Spleen (tissue), 7 donors: ENCODE data around the gene GLRA2.

Experiments
- CTCF ChIP-seq, 11 experiments: fragments of 200-600 bp in 7 of 11; fragments of 450-650 bp in 4 of 11; sonication (generic) in 4 of 11; IDR thresholded peaks in 8 of 11; conservative IDR thresholded peaks in 3 of 11; 1 replicate in 7 of 11; 2 replicates in 4 of 11; pipeline versions ENCODE4 v1.4.0 to v1.8.0; 2016 to 2021; ENCODE audit warnings: antibody characterized with exemption in 11 of 11, inconsistent platforms in 4 of 11, mild to moderate bottlenecking in 1 of 11
- POLR2A ChIP-seq, 3 donors: fragments of 450-650 bp; IDR thresholded peaks; one replicate each; pipeline ENCODE4 v1.5.1; 2017; ENCODE audit warnings: antibody characterized with exemption in 3 of 3, mild to moderate bottlenecking in 1 of 3
- POLR2AphosphoS5 ChIP-seq, 3 donors: sonication (generic); formaldehyde crosslinking; IDR thresholded peaks; one replicate each; pipeline ENCODE4 v1.5.1; 2017; ENCODE audit warnings: antibody characterized with exemption in 3 of 3
- donor health status: DM: no; HTN: no; CAD: no; lungs with moderate emphysema.
- donor health status: DM: no; HTN: no; CAD: no.
- donor health status: DM: no; HTN: no; CAD: no.

DNA sequence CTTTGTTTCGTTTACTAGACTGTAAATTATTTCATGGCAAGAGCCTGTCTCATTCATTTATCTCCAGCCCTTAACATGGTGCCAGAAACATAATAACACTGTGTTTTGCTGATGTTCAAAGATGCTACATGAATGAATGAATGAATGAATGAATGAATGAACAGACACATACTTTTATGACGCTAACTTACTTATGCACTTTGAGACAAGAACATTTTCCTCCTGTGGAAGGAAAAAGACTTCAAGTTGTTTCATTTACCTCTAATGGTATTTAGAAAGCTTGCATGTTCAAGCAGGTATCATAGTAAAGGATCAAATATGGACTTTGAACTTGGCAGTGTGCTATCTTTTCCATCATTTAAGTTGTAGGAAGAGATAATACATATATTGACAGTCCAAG is 131.6 kb downstream of the GLRA2 start:
- TF ChIP-seq POLR2A (IDR thresholded peaks at IDR 0.05) (no peak), CTCF (IDR thresholded peaks at IDR 0.05 in 8 of 11, conservative IDR thresholded peaks at IDR 0.05 in 3 of 11) (no peak), POLR2AphosphoS5 (IDR thresholded peaks at IDR 0.05) (no peak)
